Measurements from ENCODE around the gene C11orf97. TPM values are rescaled to one million over a fixed set of nuclear protein-coding genes. Genes with fewer than 3 reads are reported as not detected.

C11orf97 gene
- total and polyA plus RNA-seq, 9 of the 15 experiments (the other 6 are each of a cell fraction or from before 2014, with no cell fraction given), result not detected

GRCh38 chr11:94543695-94544645, 31.7 kb downstream of the C11orf97 start, which contains the start of gene FUT4 (continued):
- TF ChIP-seq HMGXB4 (CRISPR knock-in tag; IDR thresholded peaks at IDR 0.05) (peak; percentile 33; the same call in 1 of the 2 replicates), KDM4B (IDR thresholded peaks at IDR 0.05; ENCODE audit: borderline replicate concordance in 2 of 2, low read depth in 1 of 2) (peak in 1 of 2 experiments; percentile 84; a peak in 1 of 4 replicates), DPF2 (IDR thresholded peaks at IDR 0.05) (peak; percentile 51; the same call in 1 of the 2 replicates), ZNF518B (CRISPR knock-in tag; IDR thresholded peaks at IDR 0.05) (no peak), MEF2D (tag; conservative IDR thresholded peaks at IDR 0.05; ENCODE audit: low read depth) (no peak), CBFA2T2 (conservative IDR thresholded peaks at IDR 0.05) (no peak), RNF2 (IDR thresholded peaks at IDR 0.05) (peak; percentile 88; the same call in 1 of the 2 replicates), TAF7 (tag; IDR thresholded peaks at IDR 0.05) (peak; percentile 46; the same call in 1 of the 2 replicates), PHF8 (IDR thresholded peaks at IDR 0.05; ENCODE audit: borderline replicate concordance, low read length) (peak; percentile 93), HNRNPL (IDR thresholded peaks at IDR 0.05; ENCODE audit: low read depth, low read length) (peak; percentile 99), FOXP4 (CRISPR knock-in tag; IDR thresholded peaks at IDR 0.05; ENCODE audit: borderline replicate concordance) (peak; percentile 94; the same call in 1 of the 2 replicates), CBX8 (IDR thresholded peaks at IDR 0.05; ENCODE audit: borderline replicate concordance, extremely low read depth, low read depth, low read length, poor library complexity, severe bottlenecking) (no peak), SMAD3 (CRISPR knock-in tag; conservative IDR thresholded peaks at IDR 0.05) (0 out of 2 replicates have a peak, but pooled peaks have one; percentile 35), KLF1 (tag; IDR thresholded peaks at IDR 0.05) (peak; percentile 77), HOMEZ (CRISPR knock-in tag; IDR thresholded peaks at IDR 0.05) (no peak), POU5F1 (IDR thresholded peaks at IDR 0.05; ENCODE audit: borderline replicate concordance, low read depth, low read length, partially characterized antibody) (no peak)
